Activated CD8-positive, alpha-beta memory T cell treated with anti-CD3 and anti-CD28 coated beads for 4 hours (primary cell): ENCODE data around the gene ARPC3.
A peak's percentile ranks its signal among the peaks of the same experiment; 100 is the strongest.
"Not testable (repeated sequence)": the region's sequence is repeated elsewhere in the genome, so short reads cannot be mapped to it uniquely, and the experiment has no call there.

ENCODE experiments used
- DNase-seq, 2 donors: peaks; one replicate each; pipeline ENCODE4 v3.0.0-alpha.2; 2020; ENCODE audit warnings: low read depth in 2 of 2

ARPC3 gene

DNA sequence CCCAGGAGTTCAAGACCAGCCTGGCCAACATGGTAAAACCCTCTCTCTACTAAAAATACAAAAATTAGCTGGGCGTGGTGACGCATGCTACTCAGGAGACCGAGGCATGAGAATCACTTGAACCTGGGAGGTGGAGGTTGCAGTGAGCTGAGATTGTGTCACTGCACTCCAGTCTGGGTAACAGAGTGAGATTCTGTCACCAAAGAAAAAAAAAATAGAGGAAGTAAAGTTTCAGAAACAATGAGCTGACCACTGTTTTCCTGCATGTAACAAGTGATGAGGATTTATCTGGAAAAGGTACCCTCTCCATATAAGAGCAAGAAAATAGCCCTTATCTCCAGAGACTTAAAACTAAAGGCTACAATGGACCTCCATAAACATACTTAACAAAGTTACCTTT is 33.0 kb downstream of the ARPC3 start:
- not testable (repeated sequence) for DNase-seq

- DNase-seq = not testable (repeated sequence)
Measured at GRCh38 chr12:110410086-110410485, 40.1 kb downstream of the ARPC3 start.

DNA sequence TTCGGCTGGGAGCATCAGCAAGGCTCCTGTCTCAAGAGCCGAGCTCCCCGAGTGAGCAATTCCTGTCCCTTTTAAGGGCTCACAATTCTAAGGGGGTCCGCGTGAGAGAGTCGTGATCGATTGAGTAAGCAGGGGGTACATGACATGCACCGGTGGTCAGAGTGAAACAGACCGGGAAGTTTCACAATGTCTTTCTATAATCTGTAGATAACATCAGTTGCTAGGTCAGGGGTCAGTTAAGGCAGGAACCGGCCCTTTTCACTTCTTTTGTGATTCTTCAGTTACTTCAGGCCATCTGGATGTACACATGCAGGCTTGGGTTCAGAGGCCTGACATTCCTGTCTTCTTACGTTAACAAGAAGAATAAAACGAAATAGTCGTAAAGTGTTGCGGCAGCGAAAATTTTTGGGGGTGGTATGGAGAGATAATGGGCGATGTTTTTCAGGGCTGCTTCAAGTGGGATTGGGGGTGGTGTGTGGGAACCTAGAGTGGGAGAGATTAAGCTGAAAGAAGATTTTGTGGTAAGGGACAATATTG is 44.9 kb downstream of the ARPC3 start:
- not testable (repeated sequence) for DNase-seq

DNA sequence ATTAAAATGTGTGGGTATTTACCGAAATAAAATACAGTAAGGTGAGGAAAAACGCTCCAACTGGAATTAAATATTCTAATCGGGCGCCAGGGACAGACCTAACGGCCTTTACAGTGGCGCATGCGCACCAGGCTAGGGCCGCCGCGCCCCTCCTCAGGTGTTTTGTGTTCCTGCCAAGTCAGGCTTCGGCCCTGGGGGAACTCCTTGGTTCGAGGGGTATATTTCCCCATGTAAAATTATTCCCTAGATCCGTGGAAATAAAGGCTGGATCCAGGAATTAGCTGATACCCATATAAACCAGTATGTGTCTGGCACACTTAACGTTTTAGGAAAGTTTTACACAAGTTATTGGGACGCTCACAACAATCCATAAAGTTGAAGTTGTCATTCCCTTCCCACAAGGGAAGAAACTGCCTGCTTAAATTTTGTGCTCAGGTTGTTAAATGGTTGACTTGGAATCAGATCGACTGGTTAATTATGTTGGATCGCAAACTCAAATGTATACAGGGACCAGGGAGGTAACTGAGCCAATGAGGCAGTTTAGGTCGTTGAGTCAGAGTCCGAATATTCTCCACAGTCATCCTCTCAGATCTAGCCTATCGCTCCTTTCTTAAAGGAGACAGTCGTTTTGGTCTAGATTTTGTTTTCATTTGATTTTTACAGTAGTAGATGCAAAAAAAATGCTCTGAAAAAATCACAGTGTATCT is 46.0 kb downstream of the ARPC3 start:
- peak; percentile 58 to 62 for DNase-seq

DNA sequence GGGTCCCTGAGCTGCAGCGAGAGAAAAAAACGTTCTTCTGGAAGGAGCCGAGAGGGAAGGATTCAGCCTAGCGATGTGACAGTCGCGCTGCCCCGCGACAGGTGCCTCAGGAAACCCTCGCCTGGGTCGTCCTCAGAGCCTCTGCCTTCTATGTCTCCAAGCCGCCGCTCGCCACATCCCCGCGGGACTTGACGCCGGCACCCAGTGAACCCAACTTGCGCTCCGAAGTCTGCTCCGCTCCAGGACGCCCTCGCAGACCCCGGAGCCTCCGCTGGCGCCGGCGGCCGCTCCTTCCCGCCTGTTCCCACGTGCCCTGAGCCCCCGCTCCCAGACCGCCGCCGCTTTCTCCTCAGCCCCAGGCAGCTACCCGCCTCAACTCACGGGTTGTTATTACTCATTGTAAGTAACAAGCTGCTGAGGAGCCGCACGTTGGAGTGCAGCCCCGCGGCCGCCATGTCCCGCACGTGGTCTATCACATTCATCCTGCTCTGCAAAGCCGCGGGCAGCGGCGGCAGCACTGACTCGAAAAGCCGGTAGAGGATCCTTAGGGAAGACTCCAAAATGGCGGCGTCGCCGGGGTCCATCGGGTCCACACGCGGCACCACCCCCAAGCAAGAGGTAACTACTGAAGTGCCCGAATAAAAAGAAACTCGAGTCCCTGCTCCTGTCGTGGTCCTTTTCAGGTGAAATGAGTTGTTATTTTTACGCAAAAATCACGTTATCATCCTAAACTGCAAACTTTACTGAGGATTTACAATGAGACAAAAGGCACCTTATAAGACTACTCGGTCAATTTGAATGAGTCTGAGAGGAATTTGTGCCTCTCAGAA is 46.8 kb downstream of the ARPC3 start, which contains the start of gene ANAPC7:
Gene ANAPC7 (minus strand): TSS at position 563 of the 830 bp plus-strand sequence. CDS start 81 bp downstream, at position 482.
- peak; percentile 64 to 75 for DNase-seq
